Left renal pelvis (tissue), 4 donors: ENCODE measurements around the gene PLA1A. TPM values are rescaled to one million over a fixed set of nuclear protein-coding genes. Genes with fewer than 3 reads are reported as not detected.
A peak's percentile ranks its signal among the peaks of the same experiment; 100 is the strongest.
"Not testable (repeated sequence)": the region's sequence is repeated elsewhere in the genome, so short reads cannot be mapped to it uniquely, and the experiment has no call there.

Experiments
- DNase-seq, 4 donors: peaks; one replicate each; pipeline ENCODE4 v3.0.0-alpha.2; 2013; ENCODE audit warnings: low read depth in 4 of 4, low spot score in 3 of 4
- polyA plus RNA-seq, 4 donors: library from polyadenylated mRNA; unstranded; fragments of 120-200 nt; gene quantifications; one replicate each; pipeline ENCODE4 v1.2.1, GENCODE V29; 2013; ENCODE audit not compliant: insufficient read length in 4 of 4

Gene PLA1A
- polyA plus RNA-seq, 4 donors, result 0.35 to 7.6 (median 7.2) TPM

GRCh38 chr3:119660474-119661440 lies 63.1 kb downstream of the PLA1A start, which contains the start of gene POPDC2:
POPDC2 (minus strand) TSS chr3:119660589; CDS start chr3:119660423, 166 bp downstream.
- no peak for DNase-seq

- DNase-seq, result no peak
These were observed 65.1 kb downstream of the PLA1A start for GRCh38 chr3:119662604-119663373.

- DNase-seq, result no peak
These were observed 66.2 kb downstream of the PLA1A start for GRCh38 chr3:119663885-119664284.

GRCh38 chr3:119664370-119664769 lies 66.7 kb downstream of the PLA1A start:
- no peak for DNase-seq

- no peak for DNase-seq
These were observed 67.2 kb downstream of the PLA1A start for GRCh38 chr3:119664850-119665379.

- DNase-seq, result no peak
These were observed 68.4 kb downstream of the PLA1A start for GRCh38 chr3:119665954-119666559.

GRCh38 chr3:119669906-119670570 lies 72.4 kb downstream of the PLA1A start:
- no peak for DNase-seq

GRCh38 chr3:119672776-119673175 lies 75.1 kb downstream of the PLA1A start:
- no peak for DNase-seq

- no peak for DNase-seq
These were observed 76.2 kb downstream of the PLA1A start for GRCh38 chr3:119673875-119674274.

- no peak for DNase-seq
These were observed 77.6 kb downstream of the PLA1A start for GRCh38 chr3:119675188-119675874.

- no peak for DNase-seq
These were observed 78.3 kb downstream of the PLA1A start for GRCh38 chr3:119676020-119676419.

GRCh38 chr3:119676771-119677640 lies 79.3 kb downstream of the PLA1A start, which contains the start of gene COX17:
COX17 (minus strand) TSS chr3:119677406; CDS start chr3:119677310, 96 bp downstream.
- peak; percentile 87 to 95 (median 93) for DNase-seq

- DNase-seq, result peak in 1 of 4 donors; percentile 43
These were observed 79.9 kb downstream of the PLA1A start for GRCh38 chr3:119677641-119677934.

GRCh38 chr3:119678209-119678608 lies 80.5 kb downstream of the PLA1A start:
- not testable (repeated sequence) for DNase-seq

Other genes with a start within 250 kb of the PLA1A start
- gene TMEM39A, start 134.3 kb upstream of the PLA1A start, polyA plus RNA-seq, result 10 to 100 TPM; 47.5 to 81.1 (median 56.8) TPM
- gene POGLUT1, start 128.9 kb upstream of the PLA1A start, polyA plus RNA-seq, result 10 to 100 TPM; 19.5 to 29.2 (median 27.0) TPM
- gene TIMMDC1, start 99.3 kb upstream of the PLA1A start, polyA plus RNA-seq, result 100 to 1,000 TPM in 3 of 4 donors, 10 to 100 TPM in 1; 70.0 to 119 (median 109) TPM
- under 1 TPM; 0.12 to 0.45 (median 0.30) TPM for gene CD80, start 38.3 kb upstream of the PLA1A start, polyA plus RNA-seq
- gene ADPRH, start 18.4 kb upstream of the PLA1A start, polyA plus RNA-seq, result 1 to 10 TPM; 3.2 to 6.8 (median 6.5) TPM
- 1 to 10 TPM; 2.7 to 8.4 (median 4.5) TPM for gene POPDC2, start 62.7 kb downstream of the PLA1A start, polyA plus RNA-seq
- gene COX17, start 79.5 kb downstream of the PLA1A start, polyA plus RNA-seq, result 10 to 100 TPM; 20.7 to 64.0 (median 48.0) TPM
- gene CFAP91, start 105.1 kb downstream of the PLA1A start, polyA plus RNA-seq, result 10 to 100 TPM in 3 of 4 donors, 1 to 10 TPM in 1; 5.1 to 33.5 (median 25.6) TPM
- 1 to 10 TPM in 1 of 4 donors, under 1 TPM in 3; 0.18 to 1.1 (median 0.67) TPM for gene NR1I2, start 184.2 kb downstream of the PLA1A start, polyA plus RNA-seq